Mucosa of gallbladder (tissue), 1 donor: ENCODE measurements around the gene SLC4A7. TPM values are rescaled to one million over a fixed set of nuclear protein-coding genes. Genes with fewer than 3 reads are reported as not detected.
"Not testable (repeated sequence)": the region's sequence is repeated elsewhere in the genome, so short reads cannot be mapped to it uniquely, and the experiment has no call there.

Experiments used
- DNase-seq: peaks from one replicate; pipeline ENCODE4 v3.0.0-alpha.2; 2020; ENCODE audit warnings: low spot score
- total RNA-seq: library from RNA; stranded (reverse); gene quantifications from one replicate; pipeline ENCODE4 v1.2.1, GENCODE V29; 2021
- donor health status: DM: no; HTN: no; CAD: no.

SLC4A7 gene
- total RNA-seq, result 35.1 TPM

DNA sequence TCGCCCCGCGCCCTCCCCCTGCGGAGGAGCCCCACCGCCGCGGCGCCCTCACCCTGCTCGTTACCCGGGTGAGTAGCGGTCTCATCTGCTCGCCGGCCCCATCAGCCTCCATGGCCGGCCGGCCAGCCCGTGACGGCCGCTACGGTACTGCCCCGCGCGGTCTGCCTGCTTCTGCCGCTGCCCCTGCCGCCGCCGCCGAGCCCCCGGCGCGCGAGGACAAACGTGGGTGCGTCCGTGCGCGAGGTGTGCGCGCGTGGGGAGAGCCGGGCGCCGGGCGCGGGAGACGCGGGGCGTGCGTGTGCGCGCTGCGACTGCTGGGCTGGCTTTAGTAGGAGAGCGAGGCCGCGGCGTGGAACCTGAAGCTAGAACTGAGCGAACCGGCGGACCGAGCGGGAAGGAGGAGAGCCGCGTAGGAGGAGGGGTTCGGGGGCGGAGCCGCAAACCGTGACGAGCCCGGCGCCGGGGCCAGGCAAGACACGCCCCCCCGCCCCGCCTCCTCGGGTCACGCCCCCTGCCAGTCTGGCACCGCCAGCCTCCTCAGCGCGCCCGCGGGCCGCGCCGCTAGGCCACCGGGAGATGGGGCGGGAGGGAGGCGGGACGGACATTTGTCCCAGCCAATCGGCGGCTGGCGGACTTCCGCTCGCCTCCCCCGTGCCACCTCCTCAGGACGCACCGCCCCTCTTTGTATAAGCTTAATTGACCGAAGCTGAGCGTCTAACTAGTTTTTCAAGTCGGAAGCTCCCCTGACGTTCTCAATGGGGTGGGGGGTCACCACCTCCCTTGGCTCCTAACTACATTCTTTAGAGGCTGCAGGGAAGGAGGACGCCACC is at the start of gene SLC4A7:
SLC4A7 (minus strand) TSS at position 370 of the 830 bp plus-strand sequence; CDS start at position 112, 258 bp downstream.
- peak; percentile 98 for DNase-seq

DNA sequence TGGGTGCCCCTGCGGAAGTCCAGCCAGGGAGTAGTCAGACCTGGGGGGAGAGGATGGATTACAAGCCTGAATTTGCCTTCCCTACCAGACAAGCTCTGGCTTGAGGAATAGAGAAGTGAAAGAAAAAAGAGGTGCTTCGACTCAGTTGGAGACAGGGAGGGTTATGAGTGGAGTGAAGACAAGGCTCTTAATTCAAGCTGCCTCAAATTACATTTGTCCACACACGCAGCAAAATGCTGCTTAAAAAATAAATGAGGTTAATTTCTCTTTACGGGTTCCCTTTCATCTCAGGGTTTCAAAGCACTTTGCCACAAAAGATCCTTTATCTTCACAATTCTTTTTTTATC is 49.0 kb upstream of the SLC4A7 start:
- no peak for DNase-seq

DNA sequence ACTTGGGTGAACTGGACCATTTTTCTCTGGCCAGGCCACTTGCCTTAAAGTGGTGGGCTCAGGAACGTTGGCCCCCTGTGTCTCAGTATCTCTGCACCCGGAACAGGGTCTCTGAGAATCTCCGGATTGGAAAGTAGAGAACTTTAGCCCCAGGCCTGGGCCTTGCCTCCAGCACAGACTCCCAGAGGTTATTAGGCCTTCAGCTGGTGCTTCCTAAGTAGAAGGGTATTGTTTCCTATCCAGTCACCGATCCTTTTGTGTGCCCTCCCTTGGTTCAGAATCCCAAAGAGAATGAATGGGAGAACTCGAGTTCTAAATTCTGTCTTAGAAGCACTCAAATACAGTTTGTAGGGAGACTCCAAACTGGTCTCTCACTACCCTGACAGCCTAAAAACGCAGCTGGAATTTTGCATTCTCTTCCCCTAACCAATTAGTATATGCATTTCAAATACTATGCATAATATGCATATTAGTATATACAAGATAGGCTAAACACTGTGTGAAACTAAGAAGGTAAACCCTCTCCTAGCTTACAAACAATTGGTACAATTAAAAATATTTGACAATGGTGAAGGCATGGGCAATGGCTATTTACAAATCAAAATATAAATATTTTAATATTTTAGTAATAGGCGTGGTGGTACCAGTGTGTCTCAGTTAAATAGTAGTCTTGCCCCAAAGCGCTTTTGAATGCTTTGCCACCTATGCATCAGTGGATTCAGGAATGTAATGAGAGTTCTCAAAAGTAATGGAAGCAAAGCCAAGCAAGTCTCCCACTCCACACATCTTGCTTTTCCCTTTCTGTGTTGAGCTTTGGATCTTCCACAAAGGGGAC is 48.5 kb upstream of the SLC4A7 start:
- no peak for DNase-seq

DNA sequence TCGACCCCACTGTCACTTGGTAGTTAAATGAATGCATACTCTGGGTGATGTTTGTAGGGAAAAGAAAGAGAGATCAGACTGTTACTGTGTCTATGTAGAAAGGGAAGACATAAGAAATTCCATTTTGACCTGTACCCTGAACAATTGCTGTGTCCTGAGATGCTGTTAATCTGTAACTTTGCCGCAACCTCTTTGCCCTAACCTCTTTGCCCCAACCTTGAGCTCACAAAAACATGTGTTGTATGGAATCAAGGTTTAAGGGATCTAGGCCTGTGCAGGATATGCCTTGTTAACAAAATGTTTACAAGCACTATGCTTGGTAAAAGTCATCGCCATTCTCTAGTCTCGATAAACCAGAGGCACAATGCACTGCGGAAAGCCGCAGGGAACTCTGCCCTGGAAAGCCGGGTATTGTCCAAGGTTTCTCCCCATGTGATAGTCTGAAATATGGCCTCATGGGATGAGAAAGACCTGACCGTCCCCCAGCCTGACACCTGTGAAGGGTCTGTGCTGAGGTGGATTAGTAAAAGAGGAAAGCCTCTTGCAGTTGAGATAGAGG is 47.1 kb upstream of the SLC4A7 start:
- DNase-seq, result not testable (repeated sequence)

DNA sequence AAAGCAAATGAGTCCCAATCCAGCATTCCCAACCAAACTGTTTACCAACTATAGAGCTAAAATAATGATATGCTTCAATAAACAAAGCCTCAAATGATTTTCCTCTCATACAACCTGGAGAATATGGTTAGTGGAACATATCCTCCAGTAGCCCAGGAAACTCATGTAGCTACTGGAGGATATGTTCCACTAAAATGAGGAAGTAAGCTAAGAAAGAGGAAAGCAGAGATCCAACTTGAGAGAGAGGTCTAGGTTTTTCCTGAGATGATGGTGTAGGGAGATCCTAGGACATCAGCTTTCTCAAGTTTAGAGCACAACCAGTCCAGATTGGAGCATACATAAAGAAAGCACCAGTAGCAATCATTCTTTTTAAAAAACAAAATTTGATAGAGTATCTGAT is 44.6 kb upstream of the SLC4A7 start:
- DNase-seq, result no peak

DNA sequence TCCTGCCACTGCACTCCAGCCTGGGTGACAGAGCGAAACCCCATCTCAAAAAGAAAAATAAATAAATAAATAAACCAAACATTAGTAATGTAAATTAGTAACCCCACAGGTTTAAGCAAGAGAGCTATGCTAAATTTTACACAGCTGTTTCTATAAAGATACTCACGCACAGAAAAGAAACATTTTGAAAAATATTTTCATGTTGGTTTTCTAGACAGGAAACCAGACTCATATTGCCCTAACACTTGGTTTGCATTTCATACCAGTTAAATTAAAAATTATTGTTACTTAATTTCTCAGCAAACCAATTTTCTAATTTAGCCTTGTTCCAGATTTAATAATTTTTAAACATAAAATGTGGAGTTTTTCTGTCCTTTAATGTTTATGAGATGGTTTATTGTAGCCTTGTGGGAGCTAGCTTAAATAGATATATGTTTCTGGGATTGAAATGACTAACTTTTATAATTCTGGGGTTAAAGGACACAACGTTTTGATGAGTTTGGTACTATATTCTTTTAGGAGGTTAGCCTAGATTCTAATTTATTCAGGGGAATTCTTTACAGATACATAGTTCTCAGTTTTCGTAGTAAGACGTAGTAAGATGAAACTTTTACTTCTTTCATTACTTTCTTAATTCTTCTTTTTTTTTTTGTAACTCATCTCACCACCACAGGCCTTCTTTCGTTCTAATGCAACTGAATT is 42.6 kb upstream of the SLC4A7 start:
- no peak for DNase-seq

DNA sequence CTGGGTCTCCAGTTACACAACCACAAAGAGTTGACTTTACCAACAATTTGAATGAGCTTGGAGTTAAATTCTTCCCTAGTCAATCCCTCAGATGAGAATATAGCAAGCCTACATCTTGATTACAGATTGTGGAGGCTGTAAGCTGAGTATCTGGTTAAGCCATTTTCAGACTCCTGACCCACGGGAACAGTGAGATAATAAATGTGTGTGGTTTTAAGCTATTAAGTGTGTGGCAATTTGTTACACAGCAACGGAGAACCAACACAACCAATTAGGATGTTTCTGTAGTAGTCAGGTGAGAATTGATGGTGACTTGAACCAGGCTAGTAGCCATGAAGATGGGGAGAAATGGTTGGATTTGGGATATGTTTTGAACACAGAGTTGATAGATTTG is 37.7 kb upstream of the SLC4A7 start:
- DNase-seq, result no peak

DNA sequence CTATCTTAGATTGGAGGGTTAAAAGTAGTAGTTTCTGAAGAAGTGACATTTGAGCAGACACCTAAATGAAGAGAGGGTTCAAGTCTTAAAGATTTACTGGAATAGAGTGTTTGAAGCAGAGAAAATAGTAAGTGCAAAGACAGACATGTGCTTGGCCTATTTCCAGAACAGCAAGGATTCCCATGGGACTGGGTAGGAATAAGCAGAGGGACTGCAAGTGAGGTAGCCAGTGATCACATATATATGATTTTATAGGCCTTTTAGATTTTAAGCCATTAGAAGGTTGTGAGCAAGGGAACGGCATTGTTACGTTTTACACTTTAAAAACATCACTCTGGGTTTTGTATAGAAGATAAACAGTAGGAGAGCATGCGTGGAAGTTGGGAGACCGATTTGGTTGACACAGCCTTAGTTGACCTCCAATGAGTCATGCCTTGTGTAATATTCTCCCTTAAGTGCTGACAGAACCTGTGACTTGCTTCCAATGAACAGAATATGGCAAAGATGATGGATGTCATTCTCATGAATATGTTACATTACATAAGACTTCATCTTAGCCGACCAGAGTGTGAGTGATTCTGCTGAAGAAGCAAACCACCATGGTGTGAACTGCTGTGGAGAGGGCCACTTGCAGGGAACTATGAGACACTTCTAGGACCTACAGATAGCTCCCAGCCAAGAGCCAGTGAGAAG is 37.1 kb upstream of the SLC4A7 start:
- DNase-seq, result peak; percentile 21

DNA sequence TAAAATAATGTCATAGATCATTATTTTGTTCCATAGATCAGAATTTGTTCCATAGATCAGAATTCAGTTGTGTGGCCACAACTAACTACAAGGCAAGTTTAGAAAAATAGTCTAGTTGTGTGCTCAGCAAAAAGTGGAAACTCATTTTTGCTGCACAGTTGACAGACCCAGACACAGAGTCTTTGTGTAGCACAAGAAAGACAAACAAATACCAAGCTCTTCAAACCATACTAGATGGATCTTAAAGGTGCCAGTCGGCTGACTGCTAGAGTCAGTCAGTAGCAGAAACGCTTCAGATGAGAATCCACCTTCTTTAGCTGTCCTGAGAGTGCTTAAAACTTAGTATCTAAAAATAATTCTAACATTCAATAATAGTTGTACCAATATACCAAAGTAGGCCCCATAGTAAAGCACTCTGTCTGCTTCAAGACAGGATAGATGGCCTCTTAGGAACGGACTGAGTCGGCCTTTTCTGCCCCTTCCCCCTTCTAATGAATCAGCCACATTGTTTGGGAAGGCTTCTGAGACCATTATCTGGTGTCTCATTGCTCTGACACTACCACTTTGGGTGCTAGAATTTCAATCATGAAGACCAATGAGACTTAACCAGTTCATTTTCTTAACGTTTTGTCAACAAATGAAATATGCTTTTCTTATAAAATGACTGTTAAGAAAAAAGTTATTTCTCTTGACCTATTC is 27.7 kb upstream of the SLC4A7 start:
- DNase-seq, result no peak

DNA sequence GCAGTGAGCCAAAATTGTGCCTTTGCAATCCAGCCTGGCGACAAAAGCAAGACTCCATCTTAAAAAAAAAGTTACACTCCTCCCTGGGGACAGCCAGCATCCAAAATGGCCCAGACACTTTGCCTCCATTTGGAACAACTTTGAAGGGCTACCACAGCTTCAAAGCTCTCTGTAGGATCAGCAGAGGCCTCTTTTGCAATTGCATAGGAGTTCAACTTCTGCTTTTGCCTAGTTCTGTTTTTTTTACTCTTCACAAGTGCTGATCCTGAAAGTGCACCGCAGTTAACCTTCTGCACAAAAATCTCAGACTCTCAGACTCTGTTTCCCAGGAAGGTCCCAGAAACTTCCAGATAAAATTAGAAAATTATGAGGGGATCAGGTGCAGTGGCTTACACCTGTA is 25.2 kb upstream of the SLC4A7 start:
- DNase-seq, result no peak

DNA sequence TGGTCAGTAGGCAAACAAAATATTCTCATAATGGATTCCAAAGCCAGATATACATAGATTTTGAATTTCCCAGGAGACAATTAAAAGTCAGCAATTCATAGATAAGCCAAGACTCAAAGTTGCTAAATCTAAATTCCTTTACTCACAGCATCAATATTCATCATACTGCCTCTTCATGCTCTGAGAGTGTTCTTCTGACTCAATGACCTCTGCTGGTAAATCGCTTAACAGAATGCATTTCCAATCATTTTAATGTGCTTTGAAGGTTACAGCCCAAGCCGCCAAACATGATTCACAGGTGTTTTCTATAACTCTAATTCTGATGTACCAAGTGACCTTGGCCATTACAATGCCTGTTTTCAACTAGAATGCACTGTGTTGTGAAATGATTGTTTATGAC is 24.2 kb upstream of the SLC4A7 start:
- no peak for DNase-seq

DNA sequence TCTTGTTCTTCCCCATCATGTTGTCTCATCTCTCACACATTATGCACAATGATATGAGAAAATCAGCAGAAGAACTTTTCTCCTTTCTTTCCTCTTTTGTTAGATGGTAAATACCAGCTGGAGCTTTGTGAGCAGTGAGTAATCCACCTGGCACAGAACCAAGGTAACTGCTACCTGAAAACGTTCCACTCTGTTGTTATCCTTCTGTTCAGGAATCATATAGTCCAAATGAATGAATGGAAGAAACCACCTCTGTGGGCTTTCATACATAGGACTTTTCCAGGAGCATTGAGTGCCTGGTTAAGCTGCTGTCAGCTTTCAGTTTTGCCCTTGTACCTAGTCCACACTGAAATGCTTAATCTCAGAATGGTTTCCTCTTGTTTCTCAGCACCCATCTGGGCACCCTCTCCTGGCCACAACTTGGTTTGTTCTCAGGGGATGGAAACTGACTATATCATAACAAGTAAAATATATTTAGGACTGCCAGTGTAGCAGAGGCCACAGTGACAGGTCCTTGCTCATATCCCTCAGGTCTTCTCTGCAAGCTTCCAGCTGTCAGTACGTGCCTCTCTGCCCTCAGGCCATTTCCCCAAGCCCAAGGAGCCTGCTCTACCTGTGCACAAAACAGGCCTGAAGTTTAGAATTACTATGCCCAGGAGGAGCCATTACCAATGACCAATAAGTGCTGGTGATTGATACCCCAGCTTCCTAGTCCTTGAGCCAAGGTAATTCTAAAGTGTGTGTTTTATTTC is 23.5 kb upstream of the SLC4A7 start:
- DNase-seq, result no peak

DNA sequence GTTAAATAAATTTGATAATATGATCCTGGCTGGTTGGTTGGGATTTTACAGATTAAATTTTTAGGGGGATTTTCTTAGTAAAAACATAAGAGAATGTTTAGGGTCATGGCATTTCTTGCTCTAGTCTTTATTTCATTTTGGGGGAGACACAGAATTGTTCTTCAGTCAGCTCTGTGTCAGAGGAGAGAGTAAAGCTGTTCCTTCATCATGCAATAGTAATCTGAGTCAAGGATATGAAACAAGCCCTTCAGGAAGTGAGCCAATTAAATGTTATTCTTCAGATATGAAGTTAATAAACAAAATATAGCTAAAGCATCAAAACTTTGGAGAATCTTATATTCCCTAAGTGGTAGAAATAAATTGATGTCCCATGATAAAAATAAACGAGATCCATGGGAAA is 22.9 kb upstream of the SLC4A7 start:
- no peak for DNase-seq

DNA sequence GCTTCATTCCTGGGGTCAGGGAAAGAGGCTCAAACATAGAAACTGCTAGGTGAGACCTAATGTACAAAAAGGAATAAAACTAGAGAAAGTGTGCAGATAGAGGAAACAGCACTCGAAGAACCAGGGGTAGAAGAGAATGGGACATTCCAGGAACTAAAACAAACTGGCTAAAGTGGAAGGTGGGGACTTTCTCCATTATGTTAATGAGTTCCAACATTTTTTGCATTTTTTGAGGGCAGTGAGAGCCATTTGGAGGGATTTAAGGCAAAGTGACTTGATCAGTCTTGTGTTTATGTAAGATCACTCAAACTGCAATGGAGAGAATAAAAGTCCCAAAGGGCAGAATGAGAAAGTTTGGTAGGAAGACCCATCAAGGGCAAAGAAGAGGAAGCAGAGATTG is 20.6 kb upstream of the SLC4A7 start:
- no peak for DNase-seq

DNA sequence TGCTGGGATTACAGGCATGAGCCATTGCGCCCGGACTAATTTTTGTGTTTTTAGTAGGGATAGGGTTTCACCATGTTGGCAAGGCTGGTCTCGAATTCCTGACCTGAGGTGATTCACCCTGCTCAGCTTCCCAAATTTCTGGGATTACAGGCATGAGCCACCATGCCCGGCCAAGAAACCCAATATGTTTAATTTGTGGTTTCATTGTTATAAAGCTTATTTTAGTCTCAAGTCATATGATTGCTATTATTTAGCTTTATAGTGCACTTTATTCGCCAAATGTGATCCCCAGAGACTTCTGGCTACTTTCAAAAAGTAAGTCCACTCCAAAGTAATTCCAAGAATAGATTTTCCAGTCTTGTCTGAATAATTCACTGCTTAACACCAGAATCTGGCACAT is 19.3 kb upstream of the SLC4A7 start:
- no peak for DNase-seq

DNA sequence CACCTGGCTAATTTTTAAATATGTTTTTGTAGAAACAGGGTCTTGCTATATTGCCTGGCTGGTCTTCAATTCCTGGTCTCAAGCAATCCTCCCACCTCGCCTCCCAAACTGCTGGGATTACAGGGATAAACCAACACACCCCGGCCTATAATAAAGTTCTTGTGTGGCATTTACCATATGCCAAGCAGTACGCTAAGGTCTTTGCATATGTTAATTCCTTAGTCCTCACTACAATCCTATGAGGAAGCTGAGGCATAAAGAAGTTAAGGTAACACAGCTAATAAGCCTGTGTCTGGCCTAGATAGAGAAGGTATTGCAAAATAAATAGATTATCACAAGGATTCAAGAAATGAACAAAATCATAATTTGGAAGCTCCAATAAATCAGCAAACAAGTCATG is 17.6 kb upstream of the SLC4A7 start:
- DNase-seq, result no peak

DNA sequence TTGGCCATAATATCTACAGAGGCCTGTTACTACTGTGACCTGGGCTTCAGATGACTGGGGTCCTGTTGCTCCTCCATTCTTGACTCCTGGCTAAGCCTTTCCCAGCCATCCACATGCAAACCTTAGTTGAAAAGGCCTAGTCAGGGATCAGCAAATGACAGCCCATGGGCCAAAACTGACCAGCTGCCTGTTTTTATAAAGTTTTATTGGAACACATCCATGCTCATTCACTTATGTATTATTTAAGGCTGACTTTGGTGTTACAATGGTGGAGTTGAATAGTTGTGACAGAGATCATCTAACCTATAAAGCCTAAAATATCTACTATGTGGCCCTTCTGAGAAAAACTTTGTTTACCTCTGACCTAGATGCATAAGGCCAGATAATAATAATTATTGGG is 16.8 kb upstream of the SLC4A7 start:
- no peak for DNase-seq

DNA sequence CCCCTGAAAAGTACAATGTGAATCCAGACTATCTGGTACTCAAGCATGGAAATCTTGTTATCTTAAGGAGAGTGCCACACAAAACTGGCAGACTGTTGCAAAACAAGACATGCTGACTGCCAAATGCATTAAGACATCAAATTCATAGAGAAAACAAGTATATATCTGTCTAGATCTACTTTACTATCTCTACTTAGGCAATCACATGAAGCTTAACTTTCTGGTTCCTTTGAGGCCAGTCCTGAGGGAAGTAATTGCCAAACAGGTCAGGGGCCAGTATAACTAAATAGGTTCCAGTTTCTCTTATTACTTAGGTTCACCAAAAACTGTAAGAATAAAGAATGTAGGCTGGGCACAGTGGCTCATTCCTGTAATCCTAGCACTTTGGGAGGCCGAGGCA is 15.9 kb upstream of the SLC4A7 start:
- DNase-seq, result no peak

DNA sequence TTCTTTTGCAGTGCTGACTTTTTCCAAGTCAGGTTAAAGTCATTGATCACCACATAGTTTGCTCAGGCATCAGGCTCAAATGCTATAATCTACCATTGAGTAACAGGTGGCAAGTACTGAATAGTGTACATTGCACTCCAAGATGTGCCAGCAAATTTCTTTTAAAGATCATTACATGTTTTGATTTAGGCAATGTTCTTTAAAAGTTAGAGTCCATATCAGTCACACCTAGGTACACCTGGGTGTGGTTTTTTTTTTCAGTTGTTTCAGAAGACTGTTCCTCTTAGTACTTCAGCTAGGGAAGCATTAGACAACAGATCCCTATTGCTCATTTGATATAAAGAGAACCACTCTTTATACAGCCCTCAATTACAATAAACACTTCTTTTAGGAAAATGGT is 10.6 kb upstream of the SLC4A7 start:
- no peak for DNase-seq

DNA sequence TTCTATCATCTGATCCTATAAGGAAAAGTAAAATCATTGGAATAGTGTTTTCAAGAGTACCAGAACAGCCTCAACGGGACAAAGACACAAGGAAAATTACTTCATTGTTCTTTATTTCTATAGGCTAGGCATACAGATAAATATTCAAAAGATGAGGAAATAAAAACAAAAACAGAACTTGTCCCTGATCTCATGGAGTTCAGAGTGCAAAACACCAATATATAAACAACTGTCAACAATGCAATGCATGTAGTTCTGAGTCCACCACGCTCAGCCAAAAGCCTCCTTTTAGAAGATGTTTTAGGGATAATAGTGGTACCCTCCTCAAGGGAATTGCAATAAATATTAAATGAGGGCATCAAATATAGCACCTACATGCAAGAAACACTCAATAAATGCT is 4.6 kb upstream of the SLC4A7 start:
- DNase-seq, result no peak
